Measurements from ENCODE around the gene NKX2-3.

DNA sequence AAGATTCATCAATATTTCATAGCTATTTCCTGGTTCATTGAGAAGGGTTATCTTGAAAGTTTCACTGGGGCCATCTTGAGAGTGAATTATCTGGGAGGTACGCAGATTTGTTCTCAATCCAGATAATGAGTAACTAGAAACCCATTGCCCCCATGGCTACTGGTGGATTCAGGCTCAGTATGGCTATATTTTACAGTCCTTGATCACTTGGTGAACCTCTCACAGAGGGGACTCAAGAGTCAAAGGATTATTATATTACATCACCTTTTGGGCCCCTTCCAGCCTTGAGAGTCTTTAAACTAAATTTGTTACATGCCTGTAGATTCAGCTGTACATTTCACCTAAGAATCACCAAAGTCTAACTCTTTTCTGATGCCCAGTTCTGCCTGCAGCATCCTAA is 11.6 kb downstream of the NKX2-3 start:
- TF ChIP-seq CTCF (IDR thresholded peaks at IDR 0.05) (no peak), EZH2 (IDR thresholded peaks at IDR 0.05) (no peak), EZH2phosphoT487 (IDR thresholded peaks at IDR 0.05) (no peak)
